NCI-H446 treated with DMSO at 0.1 percent for 48 hours (cell line): ENCODE measurements around the gene SPINK4.

Experiments
- DNase-seq: peaks from one replicate; lab custom pipeline; 2025; lab: John Stamatoyannopoulos, UW

SPINK4 gene

DNA sequence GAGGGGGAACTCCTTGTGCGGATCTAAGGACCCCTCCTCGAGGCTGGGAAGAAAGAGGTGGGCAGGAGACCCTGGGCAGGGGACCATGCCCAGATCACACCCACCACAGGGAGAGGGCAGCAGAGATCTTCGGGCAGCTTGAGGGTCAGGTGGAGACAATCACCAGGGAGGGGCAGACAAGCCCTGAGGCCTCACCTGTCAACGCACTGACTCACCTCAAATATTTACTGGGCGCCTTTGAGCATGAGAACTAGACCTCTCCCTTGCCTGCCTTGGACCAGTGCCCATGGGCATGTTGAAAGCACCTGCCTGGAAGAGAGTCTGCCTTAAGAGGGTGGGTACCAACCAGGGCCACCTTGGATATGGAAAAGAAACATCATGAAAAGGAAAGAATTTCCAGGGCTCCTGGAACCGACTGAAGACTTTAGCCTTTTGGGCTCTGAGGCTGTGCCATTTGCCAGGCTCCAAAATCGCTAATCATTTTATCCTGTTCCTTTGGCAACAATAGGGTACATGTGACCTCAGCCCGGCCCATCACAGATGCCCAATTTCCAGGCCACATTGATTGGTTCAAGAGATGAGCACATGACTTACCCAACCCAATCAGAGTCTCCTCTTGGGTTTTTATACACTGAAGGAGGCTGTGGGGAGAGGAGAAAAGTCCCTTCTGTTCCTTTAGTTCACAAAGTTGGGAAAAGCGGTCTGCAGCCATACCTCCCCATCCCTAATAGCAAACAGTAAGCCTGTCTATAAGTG lies 10.4 kb upstream of the SPINK4 start:
- peak; percentile 31 for DNase-seq

DNA sequence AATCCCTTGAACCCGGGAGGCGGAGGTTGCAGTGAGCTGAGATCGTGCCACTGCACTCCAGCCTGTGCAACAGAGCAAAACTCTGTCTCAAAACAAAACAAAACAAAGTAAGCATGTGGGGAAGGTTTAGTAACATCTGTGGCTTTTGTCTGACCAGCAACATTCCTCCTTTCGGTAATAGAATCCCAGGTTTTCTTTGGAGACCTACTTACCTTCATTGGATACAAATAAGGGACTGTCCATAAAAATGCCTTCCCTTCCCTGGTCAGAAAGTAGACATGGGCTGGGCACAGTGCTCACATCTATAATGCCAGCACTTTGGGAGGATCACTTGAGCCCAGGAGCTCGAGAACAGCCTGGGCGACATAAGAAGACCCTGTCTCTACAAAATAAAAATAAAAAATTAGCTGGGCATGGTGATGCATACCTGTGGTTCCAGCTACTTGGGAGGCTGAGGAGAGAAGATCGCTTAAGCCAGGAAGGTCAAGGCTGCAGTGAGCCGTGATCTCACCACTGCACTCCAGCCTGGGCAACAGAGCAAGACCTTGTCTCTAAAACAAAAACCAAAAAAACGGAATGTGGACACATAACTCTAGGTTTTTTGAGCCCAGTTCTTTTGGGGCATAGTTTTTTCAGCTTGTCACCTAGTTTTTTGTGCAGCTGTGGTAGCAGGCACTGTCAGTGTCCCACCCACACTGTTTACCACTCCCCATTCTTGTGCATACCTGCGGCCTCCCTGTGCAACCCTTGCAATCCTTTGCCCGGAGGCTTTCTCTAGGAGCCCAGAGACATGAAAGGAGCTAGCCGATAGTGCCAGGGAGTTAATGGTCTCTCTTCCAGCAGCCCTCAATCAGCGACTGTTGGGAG lies 9.0 kb upstream of the SPINK4 start:
- no peak for DNase-seq

DNA sequence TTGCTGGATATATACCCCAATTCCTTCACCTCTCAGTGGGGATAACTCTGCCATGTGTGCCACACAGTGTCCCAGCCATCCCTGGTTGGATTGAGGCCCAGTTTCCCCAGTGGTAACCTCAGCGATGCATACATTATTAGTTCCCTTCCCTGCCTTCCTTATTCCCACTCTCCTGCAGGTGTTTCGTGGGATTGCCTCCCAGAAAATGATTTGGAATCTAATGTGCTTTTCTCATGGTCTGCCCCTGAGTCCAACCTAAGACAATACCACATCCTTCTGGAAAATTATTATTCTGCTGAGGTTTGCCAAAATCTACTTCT lies 8.4 kb upstream of the SPINK4 start:
- no peak for DNase-seq

DNA sequence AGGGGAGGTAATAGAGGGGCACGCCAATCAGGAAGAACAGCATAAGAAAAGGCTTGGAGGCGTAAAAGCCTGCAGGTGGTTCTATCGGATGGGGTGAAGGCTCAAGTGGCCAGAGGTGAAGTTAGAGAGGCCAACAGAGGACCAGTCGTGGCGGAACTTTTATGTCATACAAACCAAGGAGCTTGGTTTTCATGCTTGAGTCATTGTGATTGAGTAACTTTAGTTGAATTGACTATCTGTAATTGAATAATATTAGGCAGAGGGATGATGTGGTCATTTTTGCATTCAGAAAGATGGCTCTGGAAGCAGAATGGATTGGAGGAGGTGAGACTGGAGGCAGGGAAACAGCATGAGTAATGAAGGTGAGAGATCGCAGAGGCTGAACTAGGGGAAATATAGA lies 7.2 kb upstream of the SPINK4 start:
- DNase-seq = no peak

- DNase-seq = peak; percentile 61
These were observed 6.2 kb upstream of the SPINK4 start for GRCh38 chr9:33233626-33234342.

- DNase-seq = no peak
These were observed 5.2 kb upstream of the SPINK4 start for GRCh38 chr9:33234511-33235467.

GRCh38 chr9:33236571-33236970 lies 3.4 kb upstream of the SPINK4 start:
- no peak for DNase-seq

- no peak for DNase-seq
These were observed 1.3 kb downstream of the SPINK4 start for GRCh38 chr9:33241298-33241697.

DNA sequence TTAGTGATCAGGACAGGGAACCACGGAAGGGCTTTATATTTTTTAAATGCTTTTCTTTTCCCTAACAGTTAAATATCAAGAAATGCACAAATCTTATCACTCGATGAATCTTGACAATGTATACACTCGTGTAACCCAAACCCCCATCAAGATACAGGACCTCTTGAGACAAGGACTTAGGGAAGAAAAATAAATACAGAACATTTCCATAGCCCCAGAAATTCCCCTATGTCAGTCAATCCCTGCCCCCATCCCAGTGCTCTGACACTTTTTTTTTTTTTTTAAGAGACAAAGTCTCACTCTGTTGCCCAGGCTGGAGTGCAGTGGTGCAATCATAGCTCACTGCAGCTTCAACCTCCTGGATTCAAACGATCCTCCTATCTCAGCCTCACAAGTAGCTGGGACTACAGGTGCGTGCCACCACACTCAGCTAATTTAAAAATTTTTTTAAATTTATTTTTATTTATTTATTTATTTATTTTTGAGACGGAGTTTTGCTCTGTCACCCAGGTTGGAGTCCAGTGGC lies 2.7 kb downstream of the SPINK4 start:
- DNase-seq = no peak

DNA sequence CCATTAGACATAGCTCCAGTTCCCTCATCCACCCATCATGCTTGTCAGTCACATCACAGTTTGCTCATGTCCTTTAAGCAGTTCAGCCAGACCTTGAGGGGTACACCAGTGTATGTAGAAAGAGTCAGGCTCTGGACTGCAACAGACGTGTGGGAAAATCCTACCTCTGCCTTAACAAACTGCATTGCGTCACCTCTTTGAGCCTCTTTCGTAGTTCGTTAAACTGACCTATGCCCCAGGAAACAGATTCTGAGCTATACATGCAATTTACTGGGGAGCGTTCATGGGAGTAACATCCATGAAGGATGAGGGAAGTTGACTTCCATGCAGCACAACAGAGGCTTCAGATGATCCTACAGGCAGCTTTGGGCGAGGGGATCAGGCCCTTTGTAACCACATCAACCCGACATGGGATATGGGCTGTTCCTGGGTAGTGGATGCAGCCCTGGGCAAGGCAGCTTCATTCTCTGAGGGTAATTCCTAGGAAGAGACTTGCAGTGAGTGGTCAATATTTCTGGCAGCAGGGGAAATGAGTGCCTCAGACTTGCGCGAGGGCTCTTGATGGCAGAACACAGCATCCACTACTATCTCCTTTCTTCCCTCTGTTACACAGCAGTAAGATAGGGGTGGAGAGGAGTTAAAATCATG lies 4.3 kb downstream of the SPINK4 start:
- no peak for DNase-seq

DNA sequence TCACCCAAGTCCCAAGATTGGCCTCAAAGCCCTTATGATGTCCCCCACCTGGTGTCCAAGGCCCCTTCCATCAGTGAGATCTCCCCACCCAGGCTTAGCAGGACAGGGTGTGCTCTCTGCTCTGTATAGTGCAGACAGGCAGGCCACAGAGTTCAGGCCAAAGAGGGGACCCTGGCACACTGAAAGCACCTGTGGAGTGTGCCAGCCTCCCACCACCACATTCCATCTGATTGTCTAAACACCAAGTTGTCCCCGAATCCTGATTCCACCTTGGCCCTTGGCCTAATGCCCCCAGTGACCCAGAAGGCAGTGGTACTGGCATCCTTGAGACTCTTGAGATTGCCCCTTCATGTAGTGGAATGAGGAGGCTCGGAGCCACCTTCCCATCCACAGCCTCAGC lies 5.4 kb downstream of the SPINK4 start:
- no peak for DNase-seq

GRCh38 chr9:33246269-33246860 lies 6.4 kb downstream of the SPINK4 start:
- no peak for DNase-seq

GRCh38 chr9:33248606-33249005 lies 8.6 kb downstream of the SPINK4 start:
- DNase-seq = no peak

GRCh38 chr9:33249087-33249658 lies 9.2 kb downstream of the SPINK4 start:
- no peak for DNase-seq

DNA sequence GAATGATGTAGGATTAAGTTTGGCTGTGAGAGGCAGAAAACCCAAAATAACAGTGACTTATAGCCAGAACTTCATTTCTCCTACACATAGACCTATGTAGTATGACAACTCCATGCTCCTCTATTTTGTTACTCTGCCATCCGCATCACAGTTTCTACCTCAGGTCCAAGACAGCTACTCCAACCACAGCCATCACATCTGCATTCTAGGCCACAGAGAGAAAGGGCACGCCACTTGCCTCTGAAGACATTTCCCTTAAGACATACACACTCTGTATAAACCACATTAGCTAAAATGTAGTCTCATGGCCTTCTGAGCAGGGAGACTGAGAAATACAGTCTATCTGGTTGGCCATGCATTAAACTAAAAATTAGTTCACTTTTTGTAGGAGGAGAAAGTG lies 10.0 kb downstream of the SPINK4 start:
- DNase-seq = no peak

GRCh38 chr9:33250458-33250995 lies 10.6 kb downstream of the SPINK4 start:
- no peak for DNase-seq

DNA sequence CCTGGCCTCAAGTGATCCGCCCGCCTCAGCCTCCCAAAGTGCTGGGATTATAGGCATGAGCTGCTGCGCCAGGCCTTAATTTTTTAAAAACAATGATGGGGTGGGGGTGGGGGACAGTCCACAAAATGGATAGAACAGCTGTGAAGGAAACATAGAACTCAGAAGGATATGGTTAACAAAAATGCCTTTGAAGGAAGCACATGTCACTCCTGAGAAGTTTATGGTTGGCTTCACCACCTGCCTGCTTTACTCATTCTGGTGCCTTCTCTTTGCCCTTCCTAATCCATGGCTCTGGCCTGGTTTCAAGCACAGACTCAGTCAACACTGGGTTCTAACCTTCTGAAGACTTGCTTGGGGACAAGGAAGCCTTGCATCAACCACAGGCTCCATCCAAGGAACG lies 14.2 kb downstream of the SPINK4 start:
- no peak for DNase-seq

- DNase-seq = no peak
These were observed 15.0 kb downstream of the SPINK4 start for GRCh38 chr9:33255014-33255413.

- no peak for DNase-seq
These were observed 15.5 kb downstream of the SPINK4 start for GRCh38 chr9:33255471-33255870.

DNA sequence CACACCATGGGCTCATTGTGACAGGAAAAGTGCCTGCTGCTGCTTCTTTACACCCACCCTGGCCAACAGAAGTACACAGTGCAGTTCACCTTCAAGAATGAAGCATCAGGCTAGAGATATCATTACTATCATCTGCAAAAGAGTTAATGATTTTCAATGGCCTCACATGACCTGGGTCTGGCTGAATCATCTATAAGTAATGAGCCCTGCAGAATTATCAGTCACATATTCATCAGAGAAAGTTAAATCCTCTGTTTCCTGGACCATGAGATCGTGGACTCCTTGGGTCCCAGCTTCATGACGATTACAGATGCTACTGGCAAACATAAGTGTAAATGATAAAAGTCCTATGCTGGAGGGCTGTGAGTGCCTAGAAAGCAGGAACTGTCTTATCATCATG lies 16.3 kb downstream of the SPINK4 start:
- DNase-seq = no peak
